Measurements from ENCODE around the gene EML6. TPM values are rescaled to one million over a fixed set of nuclear protein-coding genes. Genes with fewer than 3 reads are reported as not detected.
A peak's percentile ranks its signal among the peaks of the same experiment; 100 is the strongest.

Gene EML6
- total RNA-seq, 1 donor from 2014 or later = 0.90 TPM

- no peak for TF ChIP-seq CTCF (IDR thresholded peaks at IDR 0.05; ENCODE audit: unreplicated experiment)
- Mint-ChIP-seq H3K27me3 (ENCODE audit: unreplicated experiment) (peaks cover 2% of the 10 kb centered on the region), H3K4me1 (ENCODE audit: unreplicated experiment) (no peaks in the 10 kb centered on the region), H3K27ac (ENCODE audit: unreplicated experiment) (no peak overlapping the region), H3K4me3 (ENCODE audit: unreplicated experiment) (no peak overlapping the region), H3K9me3 (ENCODE audit: unreplicated experiment) (no peaks in the 10 kb centered on the region), H3K36me3 (ENCODE audit: low read depth, unreplicated experiment) (peaks cover 3% of the 10 kb centered on the region)
- DNase-seq (ENCODE audit: low spot score) = no peak
Measured at GRCh38 chr2:54772110-54772509, 48.6 kb downstream of the EML6 start.

- no peaks in the 10 kb centered on the region for H3K9me3 Mint-ChIP-seq (ENCODE audit: unreplicated experiment)
- DNase-seq (ENCODE audit: low spot score) = no peak
- no peak overlapping the region for H3K4me3 Mint-ChIP-seq (ENCODE audit: unreplicated experiment)
- no peak overlapping the region for H3K27ac Mint-ChIP-seq (ENCODE audit: unreplicated experiment)
- H3K4me1 Mint-ChIP-seq (ENCODE audit: unreplicated experiment) = no peaks in the 10 kb centered on the region
- peaks cover 2% of the 10 kb centered on the region for H3K27me3 Mint-ChIP-seq (ENCODE audit: unreplicated experiment)
- H3K36me3 Mint-ChIP-seq (ENCODE audit: low read depth, unreplicated experiment) = peaks cover 3% of the 10 kb centered on the region
- TF ChIP-seq CTCF (IDR thresholded peaks at IDR 0.05; ENCODE audit: unreplicated experiment) = no peak
Measured at GRCh38 chr2:54772531-54772930, 49.1 kb downstream of the EML6 start.

GRCh38 chr2:54773233-54773632 is 49.8 kb downstream of the EML6 start:
- Mint-ChIP-seq H3K27ac (ENCODE audit: unreplicated experiment) (no peak overlapping the region), H3K27me3 (ENCODE audit: unreplicated experiment) (peaks cover 2% of the 10 kb centered on the region), H3K4me1 (ENCODE audit: unreplicated experiment) (no peaks in the 10 kb centered on the region), H3K9me3 (ENCODE audit: unreplicated experiment) (no peaks in the 10 kb centered on the region), H3K36me3 (ENCODE audit: low read depth, unreplicated experiment) (peaks cover 3% of the 10 kb centered on the region), H3K4me3 (ENCODE audit: unreplicated experiment) (no peak overlapping the region)
- DNase-seq (ENCODE audit: low spot score) = no peak
- no peak for TF ChIP-seq CTCF (IDR thresholded peaks at IDR 0.05; ENCODE audit: unreplicated experiment)

- peaks cover 2% of the 10 kb centered on the region for H3K27me3 Mint-ChIP-seq (ENCODE audit: unreplicated experiment)
- H3K9me3 Mint-ChIP-seq (ENCODE audit: unreplicated experiment) = no peaks in the 10 kb centered on the region
- no peak overlapping the region for H3K4me3 Mint-ChIP-seq (ENCODE audit: unreplicated experiment)
- no peak for DNase-seq (ENCODE audit: low spot score)
- TF ChIP-seq CTCF (IDR thresholded peaks at IDR 0.05; ENCODE audit: unreplicated experiment) = peak; percentile 26
- H3K36me3 Mint-ChIP-seq (ENCODE audit: low read depth, unreplicated experiment) = peaks cover 3% of the 10 kb centered on the region
- H3K27ac Mint-ChIP-seq (ENCODE audit: unreplicated experiment) = no peak overlapping the region
- H3K4me1 Mint-ChIP-seq (ENCODE audit: unreplicated experiment) = no peaks in the 10 kb centered on the region
Measured at GRCh38 chr2:54773838-54774237, 50.4 kb downstream of the EML6 start.

- peaks cover 2% of the 10 kb centered on the region for H3K27me3 Mint-ChIP-seq (ENCODE audit: unreplicated experiment)
Measured at GRCh38 chr2:54775710-54776109, 52.2 kb downstream of the EML6 start.

More at GRCh38 chr2:54775710-54776109, 52.2 kb downstream of the EML6 start:
- Mint-ChIP-seq H3K36me3 (ENCODE audit: low read depth, unreplicated experiment) (peaks cover 3% of the 10 kb centered on the region), H3K9me3 (ENCODE audit: unreplicated experiment) (no peaks in the 10 kb centered on the region), H3K27ac (ENCODE audit: unreplicated experiment) (no peak overlapping the region), H3K4me1 (ENCODE audit: unreplicated experiment) (no peaks in the 10 kb centered on the region), H3K4me3 (ENCODE audit: unreplicated experiment) (no peak overlapping the region)
- TF ChIP-seq CTCF (IDR thresholded peaks at IDR 0.05; ENCODE audit: unreplicated experiment) = no peak
- DNase-seq (ENCODE audit: low spot score) = no peak
